ENCODE data around the gene SDK1.

The SDK1 gene

DNA sequence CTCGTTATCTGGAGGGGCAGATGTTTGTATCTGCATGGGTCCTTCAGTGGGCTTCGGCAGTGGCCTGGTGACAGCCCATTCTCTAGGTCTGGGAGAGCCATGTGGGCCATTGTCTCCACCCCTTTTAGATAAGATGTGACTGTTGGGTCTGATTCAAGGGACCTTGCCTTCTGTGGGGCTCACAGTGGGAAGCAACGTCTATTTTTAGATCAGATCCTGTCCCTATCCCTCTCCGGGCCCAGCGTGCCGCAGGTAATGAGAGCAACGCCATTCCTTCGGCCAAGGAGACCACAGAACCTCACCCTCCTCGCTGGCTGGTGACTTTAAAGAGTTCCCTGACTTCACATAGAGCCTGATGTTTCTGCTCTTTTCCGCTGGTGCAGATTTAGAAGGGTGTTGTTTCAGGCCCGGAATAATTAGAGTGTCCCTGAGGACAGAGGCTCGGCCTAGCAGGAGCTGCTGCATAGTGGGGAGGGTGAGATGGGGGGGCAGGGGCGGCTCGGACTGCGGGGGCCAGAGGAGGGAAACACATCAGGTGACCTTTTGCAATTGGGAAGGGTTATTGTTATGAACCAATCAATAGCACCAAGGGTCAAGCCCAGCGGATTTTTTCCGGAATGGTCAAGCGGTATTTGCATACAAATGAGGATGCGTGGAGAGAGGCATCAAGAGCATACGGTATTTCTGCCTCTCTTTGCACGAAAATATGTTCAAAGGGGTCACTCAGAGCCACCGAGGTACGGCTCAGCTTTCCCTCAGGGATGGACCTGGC is 878.0 kb downstream of the SDK1 start:
- no peak overlapping the region for H3K4me3 ChIP-seq (ENCODE audit: low read depth, low read length)
- TF ChIP-seq, protein P1, sequence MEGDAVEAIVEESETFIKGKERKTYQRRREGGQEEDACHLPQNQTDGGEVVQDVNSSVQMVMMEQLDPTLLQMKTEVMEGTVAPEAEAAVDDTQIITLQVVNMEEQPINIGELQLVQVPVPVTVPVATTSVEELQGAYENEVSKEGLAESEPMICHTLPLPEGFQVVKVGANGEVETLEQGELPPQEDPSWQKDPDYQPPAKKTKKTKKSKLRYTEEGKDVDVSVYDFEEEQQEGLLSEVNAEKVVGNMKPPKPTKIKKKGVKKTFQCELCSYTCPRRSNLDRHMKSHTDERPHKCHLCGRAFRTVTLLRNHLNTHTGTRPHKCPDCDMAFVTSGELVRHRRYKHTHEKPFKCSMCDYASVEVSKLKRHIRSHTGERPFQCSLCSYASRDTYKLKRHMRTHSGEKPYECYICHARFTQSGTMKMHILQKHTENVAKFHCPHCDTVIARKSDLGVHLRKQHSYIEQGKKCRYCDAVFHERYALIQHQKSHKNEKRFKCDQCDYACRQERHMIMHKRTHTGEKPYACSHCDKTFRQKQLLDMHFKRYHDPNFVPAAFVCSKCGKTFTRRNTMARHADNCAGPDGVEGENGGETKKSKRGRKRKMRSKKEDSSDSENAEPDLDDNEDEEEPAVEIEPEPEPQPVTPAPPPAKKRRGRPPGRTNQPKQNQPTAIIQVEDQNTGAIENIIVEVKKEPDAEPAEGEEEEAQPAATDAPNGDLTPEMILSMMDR (IDR thresholded peaks at IDR 0.05; ENCODE audit: insufficient read depth, low read depth, low read length, missing control alignments): no peak
- DNase-seq (ENCODE audit: low read depth): no peak

DNA sequence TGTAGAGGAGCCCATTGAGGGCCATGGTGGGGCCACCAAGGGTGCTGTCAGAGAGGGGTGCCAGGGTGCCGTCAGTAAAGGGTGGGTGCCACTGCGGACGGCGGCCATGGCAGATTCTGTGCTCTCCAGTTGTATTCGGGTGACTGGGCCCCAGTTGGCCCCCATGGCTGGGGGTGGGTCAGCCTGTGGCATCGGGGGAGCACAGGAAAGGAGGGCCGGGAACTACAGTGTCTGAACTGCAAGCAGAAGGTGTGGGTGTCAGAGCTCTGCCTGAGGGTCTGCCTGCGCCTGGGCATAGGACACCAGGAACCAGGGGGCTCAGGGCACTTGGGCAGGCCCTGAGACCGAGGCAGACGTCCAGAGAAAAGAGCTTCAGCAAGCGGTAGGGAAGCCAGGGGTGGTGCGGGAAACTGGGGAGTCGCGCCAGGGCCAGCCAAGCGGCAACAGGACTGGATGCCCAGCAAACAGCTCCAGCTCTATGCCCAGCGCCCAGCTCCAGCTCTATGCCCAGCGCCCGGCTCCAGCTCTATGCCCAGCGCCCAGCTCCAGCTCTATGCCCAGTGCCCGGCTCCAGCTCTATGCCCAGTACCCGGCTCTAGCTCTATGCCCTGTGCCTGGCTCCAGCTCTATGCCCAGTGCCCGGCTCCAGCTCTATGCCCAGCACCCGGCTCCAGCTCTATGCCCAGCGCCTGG is 878.8 kb downstream of the SDK1 start:
- TF ChIP-seq, protein P1 (IDR thresholded peaks at IDR 0.05; ENCODE audit: insufficient read depth, low read depth, low read length, missing control alignments): no peak
- DNase-seq (ENCODE audit: low read depth): no peak
- no peak overlapping the region for H3K4me3 ChIP-seq (ENCODE audit: low read depth, low read length)

DNA sequence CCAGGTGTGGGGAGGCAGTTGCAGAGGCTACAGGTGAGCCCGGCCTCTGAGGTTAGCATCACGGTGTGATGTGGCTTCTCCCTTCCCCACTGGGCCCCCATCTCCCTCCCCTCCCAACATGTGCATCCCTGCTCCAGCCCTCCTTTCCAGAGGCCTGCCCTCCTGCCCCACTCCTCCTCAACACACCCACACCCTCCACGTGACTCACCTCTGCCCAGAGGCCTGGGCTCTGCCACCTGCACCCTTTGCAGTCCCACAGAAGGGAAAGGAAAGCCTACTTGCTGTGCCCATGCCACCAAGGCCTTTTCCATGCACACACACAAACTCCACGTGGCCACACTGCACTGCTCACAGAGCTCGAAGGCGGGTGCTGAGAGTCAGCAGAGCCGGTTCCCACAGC is 880.4 kb downstream of the SDK1 start:
- H3K4me3 ChIP-seq (ENCODE audit: low read depth, low read length): no peak overlapping the region
- DNase-seq (ENCODE audit: low read depth): no peak
- TF ChIP-seq, protein P1 (IDR thresholded peaks at IDR 0.05; ENCODE audit: insufficient read depth, low read depth, low read length, missing control alignments): no peak

DNA sequence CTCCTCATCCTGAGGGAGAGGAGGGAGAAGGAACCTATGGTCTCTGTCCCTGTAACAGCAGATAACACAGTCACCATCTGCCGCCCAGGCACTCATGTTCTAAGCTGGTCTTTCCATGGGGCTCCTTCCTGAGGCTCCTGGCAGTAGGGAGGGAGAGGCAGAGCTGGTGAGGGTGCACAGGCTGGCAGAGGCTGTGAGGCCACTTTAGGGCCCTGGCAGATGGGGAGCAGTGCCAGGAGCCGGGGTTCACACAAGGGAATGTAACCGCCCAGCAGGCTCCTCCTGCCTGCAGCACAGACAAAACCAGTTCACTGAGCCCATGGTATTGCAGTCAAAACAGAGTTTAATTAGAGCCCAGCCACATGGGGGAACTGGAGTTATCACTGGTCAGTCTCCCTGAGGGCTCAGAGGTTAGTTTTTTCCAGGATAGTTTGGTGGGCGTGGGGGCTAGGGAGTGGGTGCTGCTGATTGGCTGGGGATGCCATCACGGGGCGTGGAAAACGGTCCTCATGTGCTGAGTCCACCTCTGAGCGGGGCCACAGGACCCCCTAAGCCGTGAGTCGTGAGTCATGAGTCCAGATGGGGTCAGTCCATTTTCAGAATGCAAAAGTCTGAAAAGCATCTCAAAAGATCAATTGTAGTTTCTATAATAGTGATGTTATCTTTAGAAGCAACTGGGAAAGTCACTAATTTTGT is 881.7 kb downstream of the SDK1 start:
- TF ChIP-seq, protein P1 (IDR thresholded peaks at IDR 0.05; ENCODE audit: insufficient read depth, low read depth, low read length, missing control alignments): no peak
- DNase-seq (ENCODE audit: low read depth): no peak
- no peak overlapping the region for H3K4me3 ChIP-seq (ENCODE audit: low read depth, low read length)

DNA sequence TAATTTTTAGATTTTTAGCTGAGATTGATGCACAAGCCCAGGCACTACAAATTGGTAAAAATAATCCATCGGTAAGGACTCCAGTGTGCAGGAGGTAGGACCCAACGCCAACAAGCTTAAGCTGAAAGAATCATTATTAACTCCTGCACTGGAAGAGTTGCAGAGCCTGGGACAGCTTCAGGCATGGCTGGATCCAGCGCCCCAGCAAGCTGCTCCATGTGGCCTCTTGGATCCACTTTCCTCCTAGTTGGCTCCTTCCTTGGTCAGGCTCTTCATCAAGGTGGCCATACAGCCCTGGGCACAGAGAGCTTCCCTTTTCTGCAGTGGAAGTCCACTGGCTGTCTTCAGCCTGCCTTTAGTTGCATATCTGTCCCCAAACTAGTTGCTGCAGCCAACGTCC is 883.6 kb downstream of the SDK1 start:
- DNase-seq (ENCODE audit: low read depth): no peak
- no peak overlapping the region for H3K4me3 ChIP-seq (ENCODE audit: low read depth, low read length)
- TF ChIP-seq, protein P1 (IDR thresholded peaks at IDR 0.05; ENCODE audit: insufficient read depth, low read depth, low read length, missing control alignments): no peak

DNA sequence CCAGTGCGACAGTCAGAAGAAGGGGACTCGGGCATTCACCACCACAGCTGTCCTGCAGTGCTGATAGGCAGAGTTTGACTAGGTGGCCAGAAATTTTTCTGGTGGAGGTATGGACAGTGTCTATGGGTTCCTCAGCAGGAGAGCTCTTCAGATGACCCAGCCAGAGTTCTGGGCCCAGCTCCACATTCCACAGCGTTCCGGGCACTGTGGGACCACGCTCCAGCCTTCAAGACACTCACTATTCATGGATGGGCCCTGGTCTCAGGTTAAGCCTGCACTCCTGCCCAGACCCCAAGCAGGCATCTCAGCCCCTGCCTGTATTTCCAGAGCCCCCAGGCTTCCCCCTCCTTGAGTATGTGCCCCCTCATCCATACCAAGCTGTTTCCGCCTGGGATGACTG is 884.1 kb downstream of the SDK1 start:
- no peak overlapping the region for H3K4me3 ChIP-seq (ENCODE audit: low read depth, low read length)
- TF ChIP-seq, protein P1 (IDR thresholded peaks at IDR 0.05; ENCODE audit: insufficient read depth, low read depth, low read length, missing control alignments): no peak
- no peak for DNase-seq (ENCODE audit: low read depth)
